CD4-positive, alpha-beta T cell (primary cell): ENCODE results near the gene NXF2. TPM values are rescaled to one million over a fixed set of nuclear protein-coding genes. Genes with fewer than 3 reads are reported as not detected.

ENCODE experiments used
- ATAC-seq: fragments of 200-7000 bp; cut with Tn5 transposase; one replicate; pipeline ENCODE4 v1.10.0; 2022; ENCODE audit warnings: mild to moderate bottlenecking; ENCODE audit not compliant: poor library complexity
- CTCF ChIA-PET: fragments of 350-600 bp; sonication (Branson Sonifier 250); formaldehyde crosslinking; loops from one replicate; lab custom pipeline; 2021; ENCODE audit warnings: antibody characterized with exemption, inconsistent platforms; lab: Charles Lee
- POLR2A ChIA-PET: fragments of 350-600 bp; sonication (Branson Sonifier 250); formaldehyde crosslinking; loops from one replicate; lab custom pipeline; 2021; ENCODE audit warnings: antibody characterized with exemption, inconsistent platforms; lab: Charles Lee
- DNase-seq, 14 experiments: peaks; one replicate each; pipeline ENCODE4 v3.0.0-alpha.2; 2013 to 2020; ENCODE audit warnings: mixed read lengths in 2 of 14
- H3K27ac ChIP-seq, 2 donors: one replicate each; pipeline versions ENCODE4 v1.5.1 to v1.7.0; 2013; ENCODE audit warnings: low read length in 2 of 2, low read depth in 1 of 2, mild to moderate bottlenecking in 1 of 2
- H3K27me3 ChIP-seq, 2 experiments: 1 replicate in 1 of 2; 2 replicates in 1 of 2; pipeline versions ENCODE4 v1.6.1 to v1.7.0; 2013; ENCODE audit warnings: low read length in 2 of 2, control low read depth in 1 of 2, mild to moderate bottlenecking in 1 of 2, moderate library complexity in 1 of 2; ENCODE audit not compliant: insufficient read depth in 2 of 2, control insufficient read depth in 1 of 2
- H3K36me3 ChIP-seq: one replicate; pipeline ENCODE4 v1.6.1; 2013; ENCODE audit warnings: low read length, control low read depth; ENCODE audit not compliant: insufficient read depth
- H3K4me1 ChIP-seq: one replicate; pipeline ENCODE4 v1.6.1; 2013; ENCODE audit warnings: low read length, control low read depth; ENCODE audit not compliant: insufficient read depth
- H3K4me3 ChIP-seq: one replicate; pipeline ENCODE4 v1.5.1; 2013; ENCODE audit warnings: mild to moderate bottlenecking, low read length, moderate library complexity
- H3K9me3 ChIP-seq, 2 experiments: 1 replicate in 1 of 2; 2 replicates in 1 of 2; pipeline versions ENCODE4 v1.6.1 to v1.7.0; 2013; ENCODE audit warnings: low read length in 2 of 2, mild to moderate bottlenecking in 2 of 2, control low read depth in 1 of 2, moderate library complexity in 1 of 2; ENCODE audit not compliant: control insufficient read depth in 1 of 2, insufficient read depth in 1 of 2
- H3K27ac Mint-ChIP-seq: one replicate; pipeline ENCODE4 v1.8.0; 2020; ENCODE audit warnings: mixed read lengths
- H3K27me3 Mint-ChIP-seq: one replicate; pipeline ENCODE4 v1.8.0; 2021; ENCODE audit warnings: mixed read lengths
- H3K36me3 Mint-ChIP-seq: one replicate; pipeline ENCODE4 v1.8.0; 2021; ENCODE audit warnings: low read depth, mixed read lengths
- H3K4me1 Mint-ChIP-seq: one replicate; pipeline ENCODE4 v1.8.0; 2021; ENCODE audit warnings: low read depth, mixed read lengths
- H3K4me3 Mint-ChIP-seq: one replicate; pipeline ENCODE4 v1.8.0; 2020; ENCODE audit warnings: mild to moderate bottlenecking, mixed read lengths
- H3K9me3 Mint-ChIP-seq: one replicate; pipeline ENCODE4 v1.8.0; 2020; ENCODE audit warnings: mixed read lengths
- intact Hi-C, 2 experiments: fragments of 100-400 bp; cut with DNase I in 1 of 2; cut with micrococcal nuclease in 1 of 2; formaldehyde crosslinking; loops; one replicate each; pipeline versions ENCODE4 v1.15.1 to v1.9.0; 2023 to 2025; cut with DNase I, micrococcal nuclease
- total RNA-seq, 174 experiments: library from RNA in 2 of 174; stranded (reverse) in 2 of 174; gene quantifications; one replicate each; pipeline ENCODE4 v1.2.3 and lab custom pipeline; 2021 to 2026
- TF ChIP-seq, protein P1 (sequence below): fragments of 200-600 bp; IDR thresholded peaks from one replicate; pipeline ENCODE4 v1.8.0; 2022; ENCODE audit warnings: antibody characterized with exemption, mild to moderate bottlenecking

The NXF2 gene
- total RNA-seq, 2 experiments from 2014 or later: not detected

DNA sequence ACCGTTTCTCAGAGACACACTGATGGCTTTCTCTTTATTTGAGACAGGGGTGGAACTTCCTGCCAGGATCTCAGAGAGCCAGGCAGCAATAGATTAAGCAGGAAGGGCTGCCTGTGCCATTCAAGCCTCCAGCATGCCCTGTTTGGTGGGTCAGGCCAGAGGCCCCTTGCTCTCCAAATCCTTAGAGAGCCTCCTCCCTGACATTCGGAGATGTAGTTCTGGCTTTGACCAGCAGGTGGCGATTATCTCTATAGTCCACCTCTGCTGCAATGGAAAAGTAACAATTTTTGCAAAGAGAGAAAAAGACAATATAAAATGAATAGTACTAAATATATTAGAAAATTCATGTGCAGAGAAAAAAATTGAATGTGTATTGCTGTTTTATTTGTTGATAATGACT lies 98.9 kb downstream of the NXF2 start:
- ATAC-seq: no peak
- TF ChIP-seq, protein P1, sequence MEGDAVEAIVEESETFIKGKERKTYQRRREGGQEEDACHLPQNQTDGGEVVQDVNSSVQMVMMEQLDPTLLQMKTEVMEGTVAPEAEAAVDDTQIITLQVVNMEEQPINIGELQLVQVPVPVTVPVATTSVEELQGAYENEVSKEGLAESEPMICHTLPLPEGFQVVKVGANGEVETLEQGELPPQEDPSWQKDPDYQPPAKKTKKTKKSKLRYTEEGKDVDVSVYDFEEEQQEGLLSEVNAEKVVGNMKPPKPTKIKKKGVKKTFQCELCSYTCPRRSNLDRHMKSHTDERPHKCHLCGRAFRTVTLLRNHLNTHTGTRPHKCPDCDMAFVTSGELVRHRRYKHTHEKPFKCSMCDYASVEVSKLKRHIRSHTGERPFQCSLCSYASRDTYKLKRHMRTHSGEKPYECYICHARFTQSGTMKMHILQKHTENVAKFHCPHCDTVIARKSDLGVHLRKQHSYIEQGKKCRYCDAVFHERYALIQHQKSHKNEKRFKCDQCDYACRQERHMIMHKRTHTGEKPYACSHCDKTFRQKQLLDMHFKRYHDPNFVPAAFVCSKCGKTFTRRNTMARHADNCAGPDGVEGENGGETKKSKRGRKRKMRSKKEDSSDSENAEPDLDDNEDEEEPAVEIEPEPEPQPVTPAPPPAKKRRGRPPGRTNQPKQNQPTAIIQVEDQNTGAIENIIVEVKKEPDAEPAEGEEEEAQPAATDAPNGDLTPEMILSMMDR: peak; percentile 77
- H3K4me3 Mint-ChIP-seq: no peak overlapping the region
- H3K4me1 Mint-ChIP-seq: no peaks in the 10 kb centered on the region
- H3K27ac ChIP-seq: no peak overlapping the region
- H3K9me3 ChIP-seq: no peaks in the 10 kb centered on the region
- POLR2A ChIA-PET: no interaction called here
- no peaks in the 10 kb centered on the region for H3K36me3 Mint-ChIP-seq
- H3K27ac Mint-ChIP-seq: no peak overlapping the region
- intact Hi-C loops: no loop called here
- no peaks in the 10 kb centered on the region for H3K27me3 ChIP-seq
- no peaks in the 10 kb centered on the region for H3K9me3 Mint-ChIP-seq
- DNase-seq: peak; percentile 41 to 80 (median 58)
- H3K4me1 ChIP-seq: no peaks in the 10 kb centered on the region
- H3K4me3 ChIP-seq: no peak overlapping the region
- peaks cover 26% of the 10 kb centered on the region for H3K27me3 Mint-ChIP-seq
- CTCF ChIA-PET: no interaction called here
- H3K36me3 ChIP-seq: no peaks in the 10 kb centered on the region

Other genes starting within 250 kb of the NXF2 start
- 1 to 10 TPM in 1 of 2 experiments, under 1 TPM in 1; 0.59 to 1.2 TPM for gene TCEAL2, start 121.5 kb upstream of the NXF2 start, total RNA-seq
- not detected for gene TCEAL6, start 104.7 kb upstream of the NXF2 start, total RNA-seq
- 10 to 100 TPM; 12.4 to 14.3 TPM for gene BEX5, start 91.2 kb upstream of the NXF2 start, total RNA-seq
- gene TCP11X1, start 31.9 kb upstream of the NXF2 start, total RNA-seq: not detected
- not detected for gene NXF2B, start 192.8 kb downstream of the NXF2 start, total RNA-seq
- gene TCP11X2, start 224.6 kb downstream of the NXF2 start, total RNA-seq: not detected